Loucy (cell line): ENCODE measurements around the gene CCRL2.

Experiments used
- H2AFZ ChIP-seq: fragments of 200-600 bp; sonication (generic); 2 replicates; pipeline ENCODE4 v1.6.0; 2016; ENCODE audit warnings: antibody characterized with exemption, mild to moderate bottlenecking, low read length, moderate library complexity
- H3F3A ChIP-seq: fragments of 200-600 bp; 2 replicates; pipeline ENCODE4 v1.6.0; 2016; ENCODE audit warnings: antibody characterized with exemption, low read depth, mild to moderate bottlenecking
- H3K27me3 ChIP-seq: fragments of 200-600 bp; sonication (generic); 2 replicates; pipeline ENCODE4 v1.6.1; 2014; ENCODE audit warnings: low read length, mild to moderate bottlenecking; ENCODE audit not compliant: insufficient read depth, poor library complexity, severe bottlenecking
- H3K36me3 ChIP-seq: fragments of 200-600 bp; sonication (generic); 2 replicates; pipeline ENCODE4 v1.6.1; 2016; ENCODE audit warnings: low read length; ENCODE audit not compliant: insufficient read depth
- H3K4me1 ChIP-seq: fragments of 200-600 bp; sonication (generic); 2 replicates; pipeline ENCODE4 v1.5.1; 2014; ENCODE audit warnings: low read length, mild to moderate bottlenecking; ENCODE audit not compliant: insufficient read depth, poor library complexity, severe bottlenecking
- H3K4me2 ChIP-seq: fragments of 200-600 bp; sonication (generic); 2 replicates; pipeline ENCODE4 v1.6.0; 2014; ENCODE audit warnings: antibody characterized with exemption, low read length, low read depth, mild to moderate bottlenecking; ENCODE audit not compliant: poor library complexity, severe bottlenecking
- H3K4me3 ChIP-seq: fragments of 200-600 bp; sonication (generic); 2 replicates; pipeline ENCODE4 v1.5.1; 2014; ENCODE audit warnings: low read length, mild to moderate bottlenecking, mixed read lengths; ENCODE audit not compliant: poor library complexity, severe bottlenecking
- H3K79me2 ChIP-seq: fragments of 200-600 bp; sonication (generic); 2 replicates; pipeline ENCODE4 v1.6.1; 2014; ENCODE audit warnings: low read length; ENCODE audit not compliant: insufficient read depth
- H3K9ac ChIP-seq: fragments of 200-600 bp; sonication (generic); 2 replicates; pipeline ENCODE4 v1.6.0; 2014; ENCODE audit warnings: mild to moderate bottlenecking, low read depth, low read length, moderate library complexity; ENCODE audit not compliant: poor library complexity, severe bottlenecking
- H3K9me2 ChIP-seq: fragments of 200-600 bp; sonication (generic); replicated peaks from 2 replicates; pipeline ENCODE4 v1.6.1; 2016; ENCODE audit warnings: low read depth, low read length, mixed read lengths
- H3K9me3 ChIP-seq: fragments of 200-600 bp; sonication (generic); 2 replicates; pipeline ENCODE4 v1.6.1; 2014; ENCODE audit warnings: mild to moderate bottlenecking, antibody characterized with exemption, low read length, low read depth; ENCODE audit not compliant: insufficient read depth
- H4K20me1 ChIP-seq: fragments of 200-600 bp; sonication (generic); 2 replicates; pipeline ENCODE4 v1.6.0; 2014; ENCODE audit warnings: antibody characterized with exemption, low read length, mild to moderate bottlenecking; ENCODE audit not compliant: insufficient read depth, poor library complexity, severe bottlenecking
- CTCF ChIP-seq: fragments of 200-600 bp; sonication (generic); conservative IDR thresholded peaks from 2 replicates; pipeline ENCODE4 v1.5.1; 2014; ENCODE audit warnings: mild to moderate bottlenecking, antibody characterized with exemption, low read length
- EZH2phosphoT487 ChIP-seq: fragments of 200-600 bp; IDR thresholded peaks from 2 replicates; pipeline ENCODE4 v1.6.1; 2018; ENCODE audit warnings: antibody characterized with exemption, mild to moderate bottlenecking, moderate library complexity, borderline replicate concordance

The CCRL2 gene

GRCh38 chr3:46456118-46456517 lies 49.1 kb downstream of the CCRL2 start:
- Histone ChIP-seq H3K4me1 (peaks cover 10% of the 10 kb centered on the region), H3K4me3 (no peak overlapping the region), H3F3A (no peaks in the 10 kb centered on the region), H2AFZ (no peak overlapping the region), H3K4me2 (no peak overlapping the region), H4K20me1 (no peaks in the 10 kb centered on the region), H3K9me3 (no peaks in the 10 kb centered on the region), H3K9me2 (no peaks in the 10 kb centered on the region), H3K79me2 (no peaks in the 10 kb centered on the region), H3K9ac (no peak overlapping the region), H3K27me3 (no peaks in the 10 kb centered on the region), H3K36me3 (no peaks in the 10 kb centered on the region)
- TF ChIP-seq CTCF (no peak), EZH2phosphoT487 (no peak)
